Right forelimb (tissue), 1 donor: ENCODE results near the gene CCL4.

ENCODE experiments used
- DNase-seq: peaks from one replicate; pipeline ENCODE4 v3.0.0-alpha.2; 2018

The CCL4 gene

DNA sequence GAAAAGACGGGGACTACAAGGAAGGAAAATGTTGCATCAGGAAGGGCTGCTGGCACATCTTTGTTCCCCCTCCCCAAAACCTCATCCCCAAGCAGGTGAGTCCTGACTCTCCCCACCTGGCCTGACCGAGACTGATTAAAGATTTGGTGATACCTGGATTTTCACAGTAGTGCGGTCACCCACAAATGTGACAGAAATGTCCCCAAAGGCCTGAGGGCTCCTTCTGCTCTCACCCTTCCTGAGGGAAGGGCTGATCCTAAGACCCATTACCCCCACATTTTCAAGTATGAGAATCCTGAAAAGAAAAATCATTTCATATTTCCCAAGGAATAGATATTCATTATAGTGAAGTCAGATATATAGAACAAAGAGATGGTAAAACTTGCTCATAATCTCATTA, 44.0 kb downstream of the CCL4 start:
- DNase-seq = no peak

- DNase-seq = peak; percentile 78
Measured at GRCh38 chr17:36148559-36149295, 45.1 kb downstream of the CCL4 start.

DNA sequence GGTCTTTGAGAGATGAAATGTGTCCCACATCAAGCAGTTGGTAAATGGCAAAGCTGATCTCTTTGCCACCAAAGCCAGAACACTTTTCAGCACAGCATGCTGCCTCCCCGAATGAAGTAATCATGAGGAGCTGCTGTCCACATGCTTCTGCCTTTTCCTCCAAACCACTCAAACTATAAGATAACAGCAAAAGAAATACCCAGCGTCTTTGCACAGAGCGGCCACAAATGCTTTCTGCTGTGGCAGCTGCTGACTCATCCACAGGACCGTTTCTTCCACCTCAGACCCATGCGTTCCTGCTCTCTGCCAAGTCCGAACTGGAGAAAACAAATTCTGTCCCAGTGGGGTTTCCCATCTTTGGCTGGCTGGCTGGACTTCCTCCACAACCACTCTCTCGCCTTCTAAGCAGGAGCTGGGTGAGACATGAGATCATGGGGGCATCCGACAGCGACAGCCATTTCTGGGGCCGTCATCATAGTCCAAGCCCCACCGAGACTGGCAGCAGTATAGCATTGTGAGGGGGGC, 45.7 kb downstream of the CCL4 start:
- DNase-seq = no peak

DNA sequence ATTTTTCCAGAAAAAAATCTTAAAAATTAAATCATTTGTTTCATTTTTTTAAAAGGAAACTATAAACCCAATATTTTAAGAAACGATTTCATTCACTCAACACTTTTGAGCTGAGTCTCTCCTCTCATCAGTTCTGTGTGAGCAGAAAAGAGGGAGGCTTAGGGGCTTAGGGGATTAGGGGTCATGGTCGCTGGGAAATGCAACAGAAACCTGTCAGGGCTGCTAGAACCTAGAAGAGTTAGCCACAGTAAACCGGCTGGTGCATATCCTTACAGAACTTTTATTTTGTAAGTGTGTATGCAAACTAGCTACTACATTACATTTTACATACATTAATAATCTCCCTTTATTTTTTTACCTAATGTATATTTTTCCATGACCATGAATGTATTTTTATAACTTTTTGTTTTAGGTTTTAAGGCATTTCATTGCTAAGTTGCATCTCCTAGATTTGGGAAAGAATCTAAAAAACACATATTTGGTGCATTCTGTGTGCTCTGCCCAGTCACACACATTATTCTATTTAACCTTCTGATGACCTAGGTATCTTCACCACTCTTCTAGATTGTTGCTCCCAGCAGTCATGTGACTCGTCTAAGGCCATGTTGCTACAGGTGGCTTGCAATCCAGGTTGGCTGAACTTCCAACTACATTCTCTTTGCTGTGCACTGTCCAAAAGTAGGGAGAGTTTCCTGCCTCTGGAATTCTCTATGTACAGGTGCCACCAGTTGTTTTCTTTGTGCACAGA, 48.4 kb downstream of the CCL4 start:
- no peak for DNase-seq

- no peak for DNase-seq
Measured at GRCh38 chr17:36152639-36153120, 49.1 kb downstream of the CCL4 start.

DNA sequence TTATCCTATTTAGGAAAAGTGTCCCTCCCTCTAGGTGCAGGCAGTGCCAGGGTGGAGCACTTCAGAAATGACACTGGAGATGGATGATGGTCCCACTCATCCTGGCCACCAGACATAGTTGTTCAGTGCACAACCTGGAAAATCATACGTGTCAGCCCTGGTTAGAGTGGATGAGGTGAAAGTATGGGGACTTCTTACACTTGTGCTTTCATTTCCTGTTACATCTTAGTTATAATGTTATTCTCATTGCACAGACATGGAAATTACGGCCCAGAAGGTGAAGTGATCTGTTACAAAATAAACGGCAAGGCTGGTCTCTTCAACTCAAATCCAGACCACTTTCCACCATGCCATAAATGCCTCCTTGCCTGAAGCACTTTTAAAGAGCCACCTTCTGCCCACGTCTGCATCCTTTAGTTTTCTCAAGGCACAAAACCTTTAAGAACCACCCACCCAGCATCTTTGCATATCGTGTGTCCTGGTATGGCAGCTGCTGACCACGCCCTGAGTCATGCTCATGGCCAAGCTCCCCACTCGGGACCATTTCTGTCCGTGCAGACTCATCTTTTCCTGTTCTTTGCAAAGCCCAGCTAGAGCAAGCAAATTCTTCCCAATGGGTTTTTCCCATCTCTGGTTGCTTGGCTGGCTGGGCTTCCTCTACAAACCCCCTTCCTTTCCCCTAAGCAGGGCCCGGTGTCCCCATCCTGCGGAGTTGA, 50.4 kb downstream of the CCL4 start:
- DNase-seq = no peak
